Caco-2 (cell line): Measurements from ENCODE around the gene EPS8L1. TPM values are rescaled to one million over a fixed set of nuclear protein-coding genes. Genes with fewer than 3 reads are reported as not detected.
"Not testable (repeated sequence)": the region's sequence is repeated elsewhere in the genome, so short reads cannot be mapped to it uniquely, and the experiment has no call there.

ENCODE experiments used
- Bru-seq: library from RNA; stranded (reverse); fragments of 400-500 nt; gene quantifications from one replicate; lab custom pipeline; 2021; lab: Mats Ljungman, UMichigan
- BruChase-seq, 2 experiments: library from RNA; stranded (reverse); fragments of 400-500 nt; gene quantifications; one replicate each; lab custom pipeline; 2021; lab: Mats Ljungman, UMichigan
- BruUV-seq: library from RNA; stranded (reverse); fragments of 400-500 nt; replicated peaks from 2 replicates; lab custom pipeline; 2021; lab: Mats Ljungman, UMichigan
- CTCF ChIA-PET: fragments of 300-600 bp; sonication (Branson Sonifier 250); formaldehyde crosslinking; loops from one replicate; lab custom pipeline; 2022; ENCODE audit warnings: antibody characterized with exemption; lab: Charles Lee
- POLR2A ChIA-PET: fragments of 300-600 bp; sonication (Branson Sonifier 250); formaldehyde crosslinking; loops from one replicate; lab custom pipeline; 2022; ENCODE audit warnings: antibody characterized with exemption; lab: Charles Lee
- DNase-seq, 2 experiments: peaks; one replicate each; pipeline versions ENCODE4 v3.0.0 to v3.0.0-alpha.2; 2020 to 2022
- H3K27me3 ChIP-seq: replicated peaks from 2 replicates; pipeline ENCODE4 v1.6.0; 2011; ENCODE audit warnings: low read length; ENCODE audit not compliant: control insufficient read depth, insufficient read depth
- H3K36me3 ChIP-seq: 2 replicates; pipeline ENCODE4 v1.5.1; 2011; ENCODE audit warnings: low read length; ENCODE audit not compliant: control insufficient read depth, insufficient read depth
- H3K4me1 ChIP-seq: fragments of 250-450 bp; sonication (Bioruptor Pico); 2 replicates; pipeline ENCODE4 v1.5.1; 2020; ENCODE audit warnings: mild to moderate bottlenecking
- H3K4me3 ChIP-seq: 2 replicates; pipeline ENCODE4 v1.5.1; 2011; ENCODE audit warnings: low read depth, mild to moderate bottlenecking, control low read depth, low read length
- H3K9me3 ChIP-seq: fragments of 250-450 bp; sonication (Bioruptor Pico); 2 replicates; pipeline ENCODE4 v1.5.1; 2020; ENCODE audit warnings: mild to moderate bottlenecking, moderate library complexity
- H3K27ac Mint-ChIP-seq: one replicate; pipeline ENCODE4 v1.8.0; 2022; ENCODE audit warnings: mixed read lengths; ENCODE audit not compliant: unreplicated experiment
- H3K27me3 Mint-ChIP-seq: one replicate; pipeline ENCODE4 v1.8.0; 2022; ENCODE audit warnings: mixed read lengths; ENCODE audit not compliant: insufficient read depth, unreplicated experiment
- H3K36me3 Mint-ChIP-seq: one replicate; pipeline ENCODE4 v1.8.0; 2022; ENCODE audit warnings: mild to moderate bottlenecking, mixed read lengths; ENCODE audit not compliant: insufficient read depth, unreplicated experiment
- H3K4me1 Mint-ChIP-seq: one replicate; pipeline ENCODE4 v1.8.0; 2022; ENCODE audit warnings: low read depth, mixed read lengths; ENCODE audit not compliant: unreplicated experiment
- H3K4me3 Mint-ChIP-seq: one replicate; pipeline ENCODE4 v1.8.0; 2022; ENCODE audit warnings: mild to moderate bottlenecking, moderate library complexity, mixed read lengths; ENCODE audit not compliant: unreplicated experiment
- H3K9me3 Mint-ChIP-seq: one replicate; pipeline ENCODE4 v1.8.0; 2022; ENCODE audit warnings: mixed read lengths; ENCODE audit not compliant: unreplicated experiment
- CTCF ChIP-seq, 2 experiments: fragments of 200-600 bp in 1 of 2; IDR thresholded peaks; 1 replicate in 1 of 2; 2 replicates in 1 of 2; pipeline versions ENCODE4 v1.5.1 to v1.8.0; 2011 to 2022; ENCODE audit warnings: antibody characterized with exemption in 1 of 2, control low read depth in 1 of 2, inconsistent platforms in 1 of 2, low read depth in 1 of 2, low read length in 1 of 2, mild to moderate bottlenecking in 1 of 2, moderate library complexity in 1 of 2; ENCODE audit not compliant: insufficient read depth in 1 of 2, severe bottlenecking in 1 of 2, unreplicated experiment in 1 of 2
- intact Hi-C: fragments of 100-400 bp; cut with micrococcal nuclease; formaldehyde crosslinking; loops from one replicate; pipeline ENCODE4 v1.10.0; 2022; ENCODE audit not compliant: unreplicated experiment
- long read RNA-seq: library from polyadenylated mRNA; stranded (forward); transcript quantifications from one replicate; pipeline ENCODE4 v2.0.0, GENCODE V29; 2022
- total RNA-seq: library from RNA; stranded (reverse); gene quantifications from 2 replicates; pipeline ENCODE4 v1.2.3, GENCODE V29; 2022

The EPS8L1 gene
- 135 and 141 TPM in 2 replicates for total RNA-seq
- Bru-seq, nascent RNA: percentile 61 among the genes with signal in this experiment
- percentile 71 among the genes with signal in this experiment for BruChase-seq, experiment 1, labeled RNA remaining after a 2-hour chase
- BruChase-seq, experiment 2, labeled RNA remaining after a 6-hour chase: percentile 79 among the genes with signal in this experiment
- long read RNA-seq, transcript EPS8L1-202 (15 exons, 2,198 nt): minor isoform, 5 of 185 reads
- long read RNA-seq, transcript EPS8L1-201 (20 exons, 2,536 nt): major isoform, 82 of 185 reads
- long read RNA-seq, partial matches to known transcripts: 24 of 185 reads
- long read RNA-seq, other reads (novel, unspliced or antisense): 69 of 185 reads

GRCh38 chr19:55075371-55075998 is at the start of gene EPS8L1:
TSS of gene EPS8L1 (plus strand) at chr19:55075869. CDS start at chr19:55076445, 576 bp downstream.
- ChIA-PET POLR2A (interaction anchor here (0.5 to 0.6 kb wide), 2 partner anchors 66 to 401 kb away, joined by 3 to 7 read pairs; partner anchors contain the start of gene ZNF628), CTCF (interaction anchor here (0.5 kb wide), 1 partner anchor 886 kb away, joined by 3 read pairs; the partner anchor contains the start of gene MBOAT7)
- Mint-ChIP-seq H3K27ac (peak within 1 kb of the TSS; percentile 92), H3K9me3 (no peaks in the 10 kb centered on the region), H3K36me3 (peaks cover 30% of the 10 kb centered on the region), H3K27me3 (no peaks in the 10 kb centered on the region), H3K4me1 (peaks cover 28% of the 10 kb centered on the region), H3K4me3 (peak within 1 kb of the TSS; percentile 90)
- Histone ChIP-seq H3K4me1 (peaks cover 36% of the 10 kb centered on the region), H3K27me3 (no peaks in the 10 kb centered on the region), H3K9me3 (no peaks in the 10 kb centered on the region), H3K36me3 (peaks cover 3% of the 10 kb centered on the region; the same call in 1 of the 2 replicates), H3K4me3 (peak within 1 kb of the TSS; percentile 45)
- peak; percentile 95 to 96 for DNase-seq
- intact Hi-C loops: no loop called here
- BruUV-seq: no TSS peak
- no peak for TF ChIP-seq CTCF (IDR thresholded peaks at IDR 0.05; ENCODE audit: insufficient read depth in 1 of 2, low read depth in 1 of 2, low read length in 1 of 2, severe bottlenecking in 1 of 2, unreplicated experiment in 1 of 2)

- H3K4me3 Mint-ChIP-seq, POLR2A ChIA-PET, CTCF ChIA-PET, BruUV-seq, H3K27me3 Mint-ChIP-seq, H3K9me3 ChIP-seq, H3K4me1 Mint-ChIP-seq, H3K4me3 ChIP-seq, H3K27me3 ChIP-seq, H3K36me3 ChIP-seq, intact Hi-C loops, H3K4me1 ChIP-seq, H3K27ac Mint-ChIP-seq, DNase-seq: not testable (repeated sequence)
- Mint-ChIP-seq H3K9me3 (peaks cover 29% of the 10 kb centered on the region), H3K36me3 (peaks cover 13% of the 10 kb centered on the region)
Measured at GRCh38 chr19:55027140-55027471, 48.6 kb upstream of the EPS8L1 start.

GRCh38 chr19:55027472-55028337 is 48.0 kb upstream of the EPS8L1 start:
- Histone ChIP-seq H3K4me3 (no peak overlapping the region), H3K4me1 (no peaks in the 10 kb centered on the region), H3K27me3 (no peaks in the 10 kb centered on the region), H3K36me3 (no peaks in the 10 kb centered on the region), H3K9me3 (no peaks in the 10 kb centered on the region)
- CTCF ChIA-PET: interaction anchor here (0.5 kb wide), 1 partner anchor 24 kb away, joined by 6 read pairs; no protein-coding TSS in a partner anchor
- intact Hi-C loops: no loop called here
- Mint-ChIP-seq H3K4me3 (no peak overlapping the region), H3K27ac (no peak overlapping the region), H3K4me1 (no peaks in the 10 kb centered on the region), H3K27me3 (no peaks in the 10 kb centered on the region), H3K9me3 (peaks cover 29% of the 10 kb centered on the region), H3K36me3 (peaks cover 13% of the 10 kb centered on the region)
- no TSS peak for BruUV-seq
- POLR2A ChIA-PET: no interaction called here
- DNase-seq: no peak
- no peak for TF ChIP-seq CTCF (IDR thresholded peaks at IDR 0.05; ENCODE audit: insufficient read depth in 1 of 2, low read depth in 1 of 2, low read length in 1 of 2, severe bottlenecking in 1 of 2, unreplicated experiment in 1 of 2)
